ENCODE results near the gene PPP1R9B.

DNA sequence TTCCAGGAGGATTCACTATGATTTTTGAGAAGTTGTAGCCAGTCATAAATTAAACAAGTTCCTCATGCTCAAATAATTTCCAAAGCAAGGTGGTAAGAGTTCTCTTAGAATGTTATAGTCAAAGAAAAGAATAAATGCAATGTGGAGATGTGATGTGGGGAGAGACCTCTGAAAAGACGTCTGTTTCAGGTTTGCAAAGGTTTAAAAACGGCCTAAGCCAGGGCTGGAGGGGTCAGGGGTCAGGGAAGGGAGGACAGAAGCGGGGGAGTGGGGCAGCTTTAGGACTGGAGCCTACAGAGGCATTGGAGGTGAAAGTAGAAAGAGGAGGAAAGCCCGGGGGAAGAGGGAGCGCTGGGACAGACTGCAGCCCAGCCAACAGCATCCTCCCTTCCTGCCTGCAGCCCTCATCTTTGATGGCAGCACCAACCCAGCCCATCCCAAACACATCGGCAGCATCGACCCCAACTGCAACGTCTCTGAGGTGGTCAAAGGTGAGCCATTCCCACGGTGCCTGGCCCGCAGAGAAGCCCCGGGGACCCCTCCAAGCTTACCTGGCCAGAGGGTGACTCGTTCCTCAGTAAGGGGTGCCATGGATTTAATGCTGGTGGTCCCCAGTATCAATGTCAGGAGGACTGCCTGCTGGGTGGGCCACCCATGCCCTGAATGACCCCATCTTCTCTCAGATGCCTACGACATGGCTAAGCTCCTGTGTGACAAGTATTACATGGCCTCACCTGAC lies 43.9 kb downstream of the PPP1R9B start:
- no peak for TF ChIP-seq POLR2A (IDR thresholded peaks at IDR 0.05)
- TF ChIP-seq, protein P1, sequence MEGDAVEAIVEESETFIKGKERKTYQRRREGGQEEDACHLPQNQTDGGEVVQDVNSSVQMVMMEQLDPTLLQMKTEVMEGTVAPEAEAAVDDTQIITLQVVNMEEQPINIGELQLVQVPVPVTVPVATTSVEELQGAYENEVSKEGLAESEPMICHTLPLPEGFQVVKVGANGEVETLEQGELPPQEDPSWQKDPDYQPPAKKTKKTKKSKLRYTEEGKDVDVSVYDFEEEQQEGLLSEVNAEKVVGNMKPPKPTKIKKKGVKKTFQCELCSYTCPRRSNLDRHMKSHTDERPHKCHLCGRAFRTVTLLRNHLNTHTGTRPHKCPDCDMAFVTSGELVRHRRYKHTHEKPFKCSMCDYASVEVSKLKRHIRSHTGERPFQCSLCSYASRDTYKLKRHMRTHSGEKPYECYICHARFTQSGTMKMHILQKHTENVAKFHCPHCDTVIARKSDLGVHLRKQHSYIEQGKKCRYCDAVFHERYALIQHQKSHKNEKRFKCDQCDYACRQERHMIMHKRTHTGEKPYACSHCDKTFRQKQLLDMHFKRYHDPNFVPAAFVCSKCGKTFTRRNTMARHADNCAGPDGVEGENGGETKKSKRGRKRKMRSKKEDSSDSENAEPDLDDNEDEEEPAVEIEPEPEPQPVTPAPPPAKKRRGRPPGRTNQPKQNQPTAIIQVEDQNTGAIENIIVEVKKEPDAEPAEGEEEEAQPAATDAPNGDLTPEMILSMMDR (IDR thresholded peaks at IDR 0.05) = no peak
